AG09309 (cell line): ENCODE data around the gene COA3.

Source experiments
- DNase-seq: peaks from one replicate; pipeline ENCODE4 v3.0.0-alpha.2; 2010; ENCODE audit warnings: low read depth
- H3K4me3 ChIP-seq: 2 replicates; pipeline ENCODE4 v1.5.1; 2011; ENCODE audit warnings: mild to moderate bottlenecking, low read depth, low read length, moderate library complexity; ENCODE audit not compliant: control insufficient read depth
- TF ChIP-seq, protein P1 (sequence below): IDR thresholded peaks from 2 replicates; pipeline ENCODE4 v1.5.1; 2011; ENCODE audit warnings: mild to moderate bottlenecking, low read depth, low read length, inconsistent platforms; ENCODE audit not compliant: insufficient read depth, control insufficient read depth; ENCODE audit errors: missing control alignments

The COA3 gene

DNA sequence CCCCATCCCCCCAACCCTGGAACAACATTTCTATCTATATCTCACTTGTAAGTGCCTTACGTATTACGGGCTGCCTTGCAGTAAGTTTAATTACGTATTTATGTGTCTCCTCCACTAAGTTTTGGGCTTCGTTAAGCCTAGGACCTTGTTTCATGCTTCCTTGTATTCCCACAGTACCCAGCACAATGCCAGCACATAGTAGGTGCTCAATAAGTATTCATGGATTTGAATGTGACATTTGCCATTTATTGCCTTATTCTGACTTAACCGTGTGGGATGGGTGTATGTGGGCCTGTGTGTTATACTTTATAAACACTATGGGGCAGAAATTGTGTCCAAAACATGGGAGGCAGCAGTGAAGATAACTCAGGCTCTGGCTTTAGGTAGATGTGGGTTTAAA is 6.0 kb downstream of the COA3 start:
- no peak for DNase-seq
- no peak overlapping the region for H3K4me3 ChIP-seq
- TF ChIP-seq, protein P1, sequence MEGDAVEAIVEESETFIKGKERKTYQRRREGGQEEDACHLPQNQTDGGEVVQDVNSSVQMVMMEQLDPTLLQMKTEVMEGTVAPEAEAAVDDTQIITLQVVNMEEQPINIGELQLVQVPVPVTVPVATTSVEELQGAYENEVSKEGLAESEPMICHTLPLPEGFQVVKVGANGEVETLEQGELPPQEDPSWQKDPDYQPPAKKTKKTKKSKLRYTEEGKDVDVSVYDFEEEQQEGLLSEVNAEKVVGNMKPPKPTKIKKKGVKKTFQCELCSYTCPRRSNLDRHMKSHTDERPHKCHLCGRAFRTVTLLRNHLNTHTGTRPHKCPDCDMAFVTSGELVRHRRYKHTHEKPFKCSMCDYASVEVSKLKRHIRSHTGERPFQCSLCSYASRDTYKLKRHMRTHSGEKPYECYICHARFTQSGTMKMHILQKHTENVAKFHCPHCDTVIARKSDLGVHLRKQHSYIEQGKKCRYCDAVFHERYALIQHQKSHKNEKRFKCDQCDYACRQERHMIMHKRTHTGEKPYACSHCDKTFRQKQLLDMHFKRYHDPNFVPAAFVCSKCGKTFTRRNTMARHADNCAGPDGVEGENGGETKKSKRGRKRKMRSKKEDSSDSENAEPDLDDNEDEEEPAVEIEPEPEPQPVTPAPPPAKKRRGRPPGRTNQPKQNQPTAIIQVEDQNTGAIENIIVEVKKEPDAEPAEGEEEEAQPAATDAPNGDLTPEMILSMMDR: no peak

DNA sequence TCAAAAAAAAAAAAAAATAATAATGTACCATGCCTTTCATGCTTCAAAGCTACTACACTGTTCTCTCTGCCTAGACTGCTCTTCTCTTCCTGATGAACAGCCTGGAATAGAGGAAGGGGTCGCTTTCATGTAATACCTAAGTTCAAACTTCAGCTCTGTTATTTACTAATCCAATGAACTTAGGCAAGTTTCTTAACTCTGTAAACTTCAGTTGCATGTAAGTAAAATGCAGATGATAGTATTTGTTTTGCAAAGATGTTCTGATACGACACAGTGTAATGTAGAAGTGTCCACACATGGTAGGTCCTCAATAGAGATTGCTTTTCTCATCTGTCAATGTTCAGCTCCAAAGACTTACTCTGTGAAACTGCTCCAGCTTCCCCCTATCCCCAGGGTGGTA is 6.6 kb downstream of the COA3 start:
- TF ChIP-seq, protein P1: no peak
- DNase-seq: no peak

DNA sequence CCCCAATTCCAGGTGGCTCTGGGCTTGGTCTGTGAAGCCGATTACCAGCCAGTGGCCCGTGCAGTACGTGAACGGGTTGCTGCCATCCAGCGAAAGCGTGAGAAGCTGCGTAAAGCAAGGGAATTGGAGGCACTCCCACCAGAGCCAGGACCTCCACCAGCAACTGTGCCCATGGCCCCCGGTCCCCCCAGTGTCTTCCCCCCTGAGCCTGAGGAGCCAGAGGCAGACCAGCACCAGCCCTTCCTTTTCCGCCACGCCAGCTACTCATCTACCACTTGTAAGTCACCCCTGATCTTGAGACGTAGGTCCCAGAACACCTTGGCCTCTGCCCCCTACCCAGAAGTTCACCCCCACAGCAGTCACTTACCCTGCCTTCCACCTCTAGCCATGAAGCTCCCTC is 11.2 kb downstream of the COA3 start:
- H3K4me3 ChIP-seq: no peak overlapping the region
- TF ChIP-seq, protein P1: no peak
- DNase-seq: no peak

More for the DNA sequence above, 6.6 kb downstream of the COA3 start:
- H3K4me3 ChIP-seq: no peak overlapping the region

DNA sequence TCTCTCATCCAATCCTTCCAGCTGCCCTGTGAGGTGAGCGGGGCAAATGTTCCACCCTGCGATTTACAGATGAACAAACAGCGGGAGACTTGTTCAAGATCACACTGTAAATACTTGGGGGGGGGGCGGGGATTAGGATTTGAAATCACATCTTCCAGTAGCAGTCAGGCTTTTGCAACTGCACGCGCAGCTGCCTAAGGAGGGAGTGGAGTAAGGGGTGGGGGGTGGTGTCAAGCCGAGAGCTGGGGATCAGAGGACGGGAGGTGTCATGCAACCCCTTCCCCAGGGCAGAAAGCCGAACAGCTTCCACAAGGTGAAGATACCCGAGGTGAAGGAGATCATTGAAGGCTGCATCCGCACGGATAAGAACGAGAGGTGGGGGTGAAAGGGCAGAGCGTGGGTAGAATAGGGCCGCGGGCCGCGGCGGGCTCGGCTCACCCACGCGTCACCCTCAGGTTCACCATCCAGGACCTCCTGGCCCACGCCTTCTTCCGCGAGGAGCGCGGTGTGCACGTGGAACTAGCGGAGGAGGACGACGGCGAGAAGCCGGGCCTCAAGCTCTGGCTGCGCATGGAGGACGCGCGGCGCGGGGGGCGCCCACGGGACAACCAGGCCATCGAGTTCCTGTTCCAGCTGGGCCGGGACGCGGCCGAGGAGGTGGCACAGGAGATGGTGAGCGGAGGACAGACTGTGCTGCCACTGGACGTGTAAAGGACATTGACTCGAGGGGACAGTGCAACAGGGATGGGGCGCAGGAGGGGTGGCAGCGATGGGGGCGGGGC is 13.5 kb downstream of the COA3 start:
- no peak overlapping the region for H3K4me3 ChIP-seq
- DNase-seq: no peak
- TF ChIP-seq, protein P1: no peak

DNA sequence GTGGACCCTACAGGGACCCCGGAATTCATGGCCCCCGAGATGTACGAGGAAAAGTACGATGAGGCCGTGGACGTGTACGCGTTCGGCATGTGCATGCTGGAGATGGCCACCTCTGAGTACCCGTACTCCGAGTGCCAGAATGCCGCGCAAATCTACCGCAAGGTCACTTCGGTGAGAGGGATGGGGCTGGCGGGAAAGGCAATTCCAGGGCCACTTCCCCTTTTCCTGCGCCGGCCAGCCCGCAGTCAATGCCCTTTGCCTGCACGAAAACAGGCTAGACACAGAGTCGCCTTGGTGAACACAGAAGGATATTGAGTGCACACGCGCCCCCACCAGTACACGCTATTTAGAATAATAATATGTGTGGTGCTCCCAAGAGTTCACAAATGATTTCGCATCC is 14.1 kb downstream of the COA3 start:
- no peak overlapping the region for H3K4me3 ChIP-seq
- no peak for DNase-seq
- TF ChIP-seq, protein P1: no peak

DNA sequence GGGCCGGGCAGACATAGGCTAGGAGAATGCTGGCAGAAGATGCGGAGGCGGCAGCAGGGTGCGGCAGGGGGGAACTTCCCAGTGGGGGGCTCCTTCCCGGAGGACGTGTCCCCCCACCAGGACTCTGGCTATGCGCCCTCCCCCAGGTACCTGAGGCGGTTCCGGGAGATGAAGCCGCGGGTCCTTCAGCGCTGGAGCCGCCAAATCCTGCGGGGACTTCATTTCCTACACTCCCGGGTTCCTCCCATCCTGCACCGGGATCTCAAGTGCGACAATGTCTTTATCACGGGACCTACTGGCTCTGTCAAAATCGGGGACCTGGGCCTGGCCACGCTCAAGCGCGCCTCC is 14.7 kb downstream of the COA3 start:
- H3K4me3 ChIP-seq: no peak overlapping the region

More for the DNA sequence above, 14.7 kb downstream of the COA3 start:
- DNase-seq: no peak
- TF ChIP-seq, protein P1: no peak
